Measurements from ENCODE around the gene CMSS1. TPM values are rescaled to one million over a fixed set of nuclear protein-coding genes. Genes with fewer than 3 reads are reported as not detected.
A peak's percentile ranks its signal among the peaks of the same experiment; 100 is the strongest.

Gene CMSS1
- polyA plus RNA-seq, 1 of the 3 experiments (the other 2 are of a cell fraction), result 9.1 TPM

- TF ChIP-seq NRF1 (IDR thresholded peaks at IDR 0.05; ENCODE audit: low read depth, low read length) (no peak), MAX (IDR thresholded peaks at IDR 0.05; ENCODE audit: low read depth) (no peak), PBX3 (IDR thresholded peaks at IDR 0.05) (0 out of 2 replicates have a peak, but pooled peaks have one; percentile 4), FOXJ3 (CRISPR knock-in tag; IDR thresholded peaks at IDR 0.05) (no peak), TEAD4 (IDR thresholded peaks at IDR 0.05; ENCODE audit: borderline replicate concordance, insufficient read depth) (no peak), FOSL2 (IDR thresholded peaks at IDR 0.05; ENCODE audit: borderline replicate concordance, low read depth) (no peak), SMC3 (IDR thresholded peaks at IDR 0.05; ENCODE audit: low read depth, low read length) (peak; percentile 59), NFIC (IDR thresholded peaks at IDR 0.05; ENCODE audit: borderline replicate concordance) (peak; percentile 5; the same call in 1 of the 2 replicates), TAF1 (IDR thresholded peaks at IDR 0.05; ENCODE audit: borderline replicate concordance, low read depth, low read length) (no peak), USF2 (IDR thresholded peaks at IDR 0.05; ENCODE audit: borderline replicate concordance, low read depth, low read length) (no peak), RXRA (IDR thresholded peaks at IDR 0.05; ENCODE audit: borderline replicate concordance, low read depth) (no peak), MEF2A (IDR thresholded peaks at IDR 0.05; ENCODE audit: borderline replicate concordance, low read depth) (no peak), TCF12 (IDR thresholded peaks at IDR 0.05) (peak; percentile 12; the same call in 1 of the 2 replicates), IRF3 (IDR thresholded peaks at IDR 0.05; ENCODE audit: low read depth, low read length) (no peak)
Measured at GRCh38 chr3:99842826-99843589, 25.3 kb downstream of the CMSS1 start (continued).

- POLR2A ChIA-PET, result no interaction called here
- H3K27ac ChIP-seq (ENCODE audit: low read depth in 2 of 2, low read length in 1 of 2), result peak overlapping the region in 1 of 2 experiments; percentile 32; a peak in 1 of 4 replicates
- peaks cover 28% of the 10 kb centered on the region; the same call in 1 of the 2 replicates for H3K79me2 ChIP-seq (ENCODE audit: insufficient read depth)
- CTCF ChIA-PET, result interaction anchor here (0.6 to 8.8 kb wide), 39 partner anchors 9 to 907 kb away, joined by 3 to 132 read pairs (median 5); partner anchors contain the start of genes LNP1 and TBC1D23
- no peak overlapping the region for H3K9ac ChIP-seq
- peaks cover 3 to 20% of the 10 kb centered on the region in 2 experiments for H3K36me3 ChIP-seq (replicated peaks in 1 of 2; ENCODE audit: control insufficient read depth in 1 of 2, insufficient read depth in 2 of 2, low read length in 1 of 2)
- H3K27me3 ChIP-seq (ENCODE audit: insufficient read depth), result no peaks in the 10 kb centered on the region
- H3K4me2 ChIP-seq, result no peak overlapping the region
- WGBS (ENCODE audit: low lambda C conversion rate), result 93% methylated on average over 9 of the region's 10 CpGs
- no peak for DNase-seq
- H3K9me2 ChIP-seq, result no peaks in the 10 kb centered on the region
- no peaks in the 10 kb centered on the region for H3K9me3 ChIP-seq
- no peak overlapping the region for H2AFZ ChIP-seq (ENCODE audit: low read depth)
- peaks cover 5% of the 10 kb centered on the region for H3F3A ChIP-seq (replicated peaks; ENCODE audit: insufficient read depth)
- no peaks in the 10 kb centered on the region for H4K20me1 ChIP-seq (ENCODE audit: insufficient read depth)
- H3K4me1 ChIP-seq (ENCODE audit: control insufficient read depth in 1 of 2, insufficient read depth in 2 of 2, low read depth in 1 of 2, low read length in 1 of 2), result peaks cover 4 to 7% of the 10 kb centered on the region in 2 experiments; a peak in 2 of 4 replicates
- H3K4me3 ChIP-seq (ENCODE audit: low read depth in 2 of 2, low read length in 1 of 2), result no peak overlapping the region; a peak in 1 of 4 replicates
- TF ChIP-seq IRF3 (IDR thresholded peaks at IDR 0.05; ENCODE audit: low read depth, low read length), result no peak
- TF ChIP-seq MEF2A (IDR thresholded peaks at IDR 0.05; ENCODE audit: borderline replicate concordance, low read depth), result no peak
- no peak for TF ChIP-seq TAF1 (IDR thresholded peaks at IDR 0.05; ENCODE audit: borderline replicate concordance, low read depth, low read length)
- no peak for TF ChIP-seq RCOR1 (IDR thresholded peaks at IDR 0.05; ENCODE audit: low read length)
- TF ChIP-seq RXRA (IDR thresholded peaks at IDR 0.05; ENCODE audit: borderline replicate concordance, low read depth), result no peak
- no peak for TF ChIP-seq USF1 (IDR thresholded peaks at IDR 0.05; ENCODE audit: borderline replicate concordance, low read depth)
- TF ChIP-seq FOSL2 (IDR thresholded peaks at IDR 0.05; ENCODE audit: borderline replicate concordance, low read depth), result no peak
- TF ChIP-seq PBX3 (IDR thresholded peaks at IDR 0.05), result no peak
- no peak for TF ChIP-seq GATA2 (CRISPR knock-in tag; IDR thresholded peaks at IDR 0.05)
- TF ChIP-seq FOXM1 (IDR thresholded peaks at IDR 0.05; ENCODE audit: low read depth), result no peak
- no peak for TF ChIP-seq CTCF (IDR thresholded peaks at IDR 0.05)
Measured at GRCh38 chr3:99843590-99844258, 26.1 kb downstream of the CMSS1 start.

Measured in SK-N-SH (cell line).